Activated T-helper 17 cell treated with anti-CD3 and anti-CD28 coated beads, Interleukin-2, amount 50 U/mL, for 72 hours (primary cell): Measurements from ENCODE around the gene AURKAIP1. TPM values are rescaled to one million over a fixed set of nuclear protein-coding genes. Genes with fewer than 3 reads are reported as not detected.
A peak's percentile ranks its signal among the peaks of the same experiment; 100 is the strongest.
"Not testable (repeated sequence)": the region's sequence is repeated elsewhere in the genome, so short reads cannot be mapped to it uniquely, and the experiment has no call there.

Source experiments
- ATAC-seq: fragments of 150-1000 bp; cut with Tn5 transposase; replicated peaks from 2 replicates; pipeline ENCODE4 v1.10.0; 2021; ENCODE audit warnings: mild to moderate bottlenecking, moderate library complexity
- H3K27ac Mint-ChIP-seq: one replicate; pipeline ENCODE4 v1.8.0; 2022; ENCODE audit warnings: mixed read lengths
- H3K27me3 Mint-ChIP-seq: one replicate; pipeline ENCODE4 v1.8.0; 2022; ENCODE audit warnings: mixed read lengths
- H3K36me3 Mint-ChIP-seq: one replicate; pipeline ENCODE4 v1.8.0; 2022; ENCODE audit warnings: low read depth, mild to moderate bottlenecking, mixed read lengths
- H3K4me1 Mint-ChIP-seq: one replicate; pipeline ENCODE4 v1.8.0; 2022; ENCODE audit warnings: mixed read lengths
- H3K4me3 Mint-ChIP-seq: one replicate; pipeline ENCODE4 v1.8.0; 2022; ENCODE audit warnings: mild to moderate bottlenecking, mixed read lengths
- H3K9me3 Mint-ChIP-seq: one replicate; pipeline ENCODE4 v1.8.0; 2022; ENCODE audit warnings: mixed read lengths
- total RNA-seq, 2 donors: library from RNA; stranded (reverse); gene quantifications; one replicate each; pipeline ENCODE4 v1.2.3, GENCODE V29; 2022

The AURKAIP1 gene
- total RNA-seq = 100 to 1,000 TPM in 1 of 2 donors, 10 to 100 TPM in 1; 93.3 to 163 TPM

DNA sequence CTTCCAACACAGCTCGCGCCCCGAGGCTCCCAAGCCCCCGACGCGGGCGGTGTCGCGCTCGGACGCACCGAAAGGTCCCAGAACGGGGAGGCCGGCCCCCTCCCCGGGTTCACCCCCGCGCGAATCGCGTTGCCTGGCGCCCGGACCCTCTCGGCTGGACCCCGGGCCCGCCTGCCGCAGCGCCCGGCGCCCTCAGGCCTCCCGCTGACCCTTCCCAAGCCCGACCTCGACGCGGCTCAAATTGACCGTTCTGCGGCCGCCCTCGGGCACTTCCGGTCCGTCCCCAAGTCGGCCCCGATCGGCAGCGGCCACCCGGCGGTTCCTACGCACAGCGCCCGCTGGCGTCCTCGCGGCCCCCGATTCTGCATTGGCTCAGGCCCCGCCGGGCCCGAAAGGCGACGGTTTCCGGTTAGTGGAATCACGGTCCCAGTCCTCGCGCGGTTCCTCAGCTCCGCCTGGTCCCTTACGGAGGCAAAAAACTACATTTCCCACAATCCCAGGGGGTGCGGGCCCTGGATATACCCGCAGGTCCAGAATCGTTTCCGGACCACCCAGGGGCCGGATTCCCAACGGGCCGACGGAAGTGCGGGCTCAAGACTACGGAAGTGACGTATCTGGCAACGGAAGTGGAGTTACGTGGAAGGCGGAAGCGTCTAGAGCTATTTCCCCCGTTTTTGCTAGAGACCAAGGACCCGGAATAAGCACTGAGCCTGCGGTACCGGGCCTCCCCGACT, at the start of gene AURKAIP1:
Gene AURKAIP1, minus strand, starts transcription at position 279 of the 734 bp plus-strand sequence. CDS start 451 bp downstream, outside the sequence.
- Mint-ChIP-seq H3K9me3 (no peaks in the 10 kb centered on the region), H3K4me3 (peak within 1 kb of the TSS; percentile 92), H3K36me3 (peaks cover 26% of the 10 kb centered on the region), H3K4me1 (no peaks in the 10 kb centered on the region), H3K27ac (peak within 1 kb of the TSS; percentile 97), H3K27me3 (no peaks in the 10 kb centered on the region)
- ATAC-seq = peak; percentile 87

DNA sequence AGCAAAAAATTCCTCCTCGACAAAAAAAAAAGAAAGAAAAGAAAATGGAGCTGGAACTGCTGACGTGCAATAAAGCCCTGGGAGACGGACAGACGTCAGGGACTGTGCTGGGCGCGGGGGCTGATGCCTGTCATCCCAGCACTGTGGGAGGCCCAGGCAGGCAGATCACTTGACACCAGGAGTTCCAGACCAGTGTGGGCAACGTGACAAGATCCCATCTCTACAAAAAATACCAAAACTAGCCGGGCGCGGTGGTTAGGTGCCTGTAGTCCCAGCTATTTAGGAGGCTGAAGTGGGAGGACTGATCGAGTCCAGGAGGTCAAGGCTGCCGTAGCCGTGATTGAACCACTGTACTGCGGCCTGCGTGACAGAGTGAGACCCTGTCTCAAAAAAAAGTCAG, 49.7 kb upstream of the AURKAIP1 start:
- Mint-ChIP-seq H3K27me3 (peaks cover 14% of the 10 kb centered on the region), H3K4me3 (no peak overlapping the region), H3K4me1 (no peaks in the 10 kb centered on the region), H3K27ac (no peak overlapping the region), H3K36me3 (no peaks in the 10 kb centered on the region), H3K9me3 (no peaks in the 10 kb centered on the region)
- ATAC-seq = no peak

DNA sequence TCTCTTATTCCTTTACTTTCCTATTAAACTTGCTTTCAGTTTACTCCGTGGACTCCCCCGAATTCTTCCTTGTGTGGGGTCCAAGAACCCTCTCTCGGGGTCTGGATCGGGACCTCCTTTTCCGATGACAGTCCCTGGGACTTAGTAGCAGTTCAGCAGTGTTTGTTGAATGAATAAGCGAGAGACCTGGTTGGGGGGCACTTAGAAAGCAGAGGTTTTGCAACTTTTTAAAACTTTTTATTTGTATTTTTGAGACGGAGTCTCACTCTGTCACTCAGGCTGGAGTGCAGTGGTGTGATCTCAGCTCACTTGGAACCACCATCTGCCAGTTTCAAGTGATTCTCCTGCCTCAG, 48.2 kb upstream of the AURKAIP1 start:
- Mint-ChIP-seq H3K9me3 (no peaks in the 10 kb centered on the region), H3K36me3 (no peaks in the 10 kb centered on the region), H3K4me1 (no peaks in the 10 kb centered on the region), H3K4me3 (no peak overlapping the region), H3K27me3 (peaks cover 10% of the 10 kb centered on the region), H3K27ac (no peak overlapping the region)
- ATAC-seq = no peak

DNA sequence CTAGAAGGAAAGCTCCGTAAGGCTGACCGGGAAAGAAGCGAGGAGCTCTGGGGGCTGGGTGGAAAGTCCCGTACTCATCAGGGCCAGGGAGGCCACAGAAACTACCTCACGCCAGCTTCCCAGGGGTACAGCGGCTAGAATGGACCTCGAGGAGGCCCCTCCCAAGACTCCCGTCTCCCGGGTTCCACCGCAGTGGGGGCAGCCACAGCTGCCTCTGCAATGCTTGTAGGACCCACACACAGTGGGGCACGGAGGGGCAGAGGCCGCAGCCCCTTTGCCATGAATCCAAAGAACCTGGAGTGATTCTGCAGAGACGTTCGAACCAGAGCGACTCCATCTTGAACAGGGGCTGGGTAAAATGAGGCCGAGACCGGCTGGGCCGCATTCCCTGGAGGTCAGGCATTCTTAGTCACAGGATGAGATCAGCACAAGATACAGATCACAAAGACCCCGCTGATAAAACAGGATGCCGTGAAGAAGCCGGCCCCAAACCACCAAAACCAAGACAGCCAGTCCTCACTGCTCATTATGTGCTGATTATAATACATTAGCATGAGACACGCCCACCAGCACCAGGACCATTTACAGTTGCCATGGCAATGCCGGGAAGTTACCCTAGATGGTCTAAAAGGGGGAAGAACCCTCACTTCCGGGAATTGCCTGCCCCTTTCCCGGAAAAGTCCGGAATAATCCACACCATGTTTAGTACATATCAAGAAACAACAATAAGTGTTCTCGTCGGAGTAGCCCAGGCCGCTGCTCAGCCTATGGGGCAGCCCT, 47.6 kb upstream of the AURKAIP1 start:
- Mint-ChIP-seq H3K4me3 (no peak overlapping the region), H3K4me1 (peaks cover 4% of the 10 kb centered on the region), H3K27ac (no peak overlapping the region), H3K9me3 (no peaks in the 10 kb centered on the region), H3K36me3 (no peaks in the 10 kb centered on the region), H3K27me3 (peaks cover 10% of the 10 kb centered on the region)
- peak; percentile 38 for ATAC-seq

DNA sequence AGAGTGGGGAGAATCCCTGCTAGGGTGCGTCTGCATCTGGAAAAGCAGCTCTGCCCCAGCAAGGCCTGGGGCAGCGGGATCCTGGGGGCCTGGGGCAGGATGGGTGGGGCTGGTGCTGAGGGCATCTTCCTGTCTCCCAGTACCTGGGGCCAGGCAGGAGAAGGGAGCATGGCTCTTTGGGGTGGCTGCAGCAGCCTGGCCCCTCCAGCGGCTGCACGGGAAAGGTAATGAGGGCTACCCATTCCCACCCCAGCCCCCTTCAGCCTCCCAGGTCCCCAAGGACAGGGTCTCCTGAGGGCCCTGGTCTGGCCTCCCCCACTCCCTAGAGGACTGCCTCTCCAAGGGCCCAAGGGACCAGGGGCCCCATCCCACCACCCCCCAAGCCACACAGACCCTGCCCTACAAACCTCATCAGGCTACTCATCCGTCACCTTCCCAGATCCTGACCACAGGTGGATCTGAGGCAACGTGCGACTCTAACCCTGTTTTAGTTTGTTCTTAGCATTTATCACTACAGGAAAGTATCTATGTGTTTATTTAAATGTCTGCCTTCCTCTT, 47.0 kb upstream of the AURKAIP1 start:
- peaks cover 7% of the 10 kb centered on the region for H3K4me1 Mint-ChIP-seq
- H3K27me3 Mint-ChIP-seq = peaks cover 10% of the 10 kb centered on the region
- H3K4me3 Mint-ChIP-seq = no peak overlapping the region
- ATAC-seq = no peak
- no peaks in the 10 kb centered on the region for H3K9me3 Mint-ChIP-seq
- no peak overlapping the region for H3K27ac Mint-ChIP-seq
- no peaks in the 10 kb centered on the region for H3K36me3 Mint-ChIP-seq

DNA sequence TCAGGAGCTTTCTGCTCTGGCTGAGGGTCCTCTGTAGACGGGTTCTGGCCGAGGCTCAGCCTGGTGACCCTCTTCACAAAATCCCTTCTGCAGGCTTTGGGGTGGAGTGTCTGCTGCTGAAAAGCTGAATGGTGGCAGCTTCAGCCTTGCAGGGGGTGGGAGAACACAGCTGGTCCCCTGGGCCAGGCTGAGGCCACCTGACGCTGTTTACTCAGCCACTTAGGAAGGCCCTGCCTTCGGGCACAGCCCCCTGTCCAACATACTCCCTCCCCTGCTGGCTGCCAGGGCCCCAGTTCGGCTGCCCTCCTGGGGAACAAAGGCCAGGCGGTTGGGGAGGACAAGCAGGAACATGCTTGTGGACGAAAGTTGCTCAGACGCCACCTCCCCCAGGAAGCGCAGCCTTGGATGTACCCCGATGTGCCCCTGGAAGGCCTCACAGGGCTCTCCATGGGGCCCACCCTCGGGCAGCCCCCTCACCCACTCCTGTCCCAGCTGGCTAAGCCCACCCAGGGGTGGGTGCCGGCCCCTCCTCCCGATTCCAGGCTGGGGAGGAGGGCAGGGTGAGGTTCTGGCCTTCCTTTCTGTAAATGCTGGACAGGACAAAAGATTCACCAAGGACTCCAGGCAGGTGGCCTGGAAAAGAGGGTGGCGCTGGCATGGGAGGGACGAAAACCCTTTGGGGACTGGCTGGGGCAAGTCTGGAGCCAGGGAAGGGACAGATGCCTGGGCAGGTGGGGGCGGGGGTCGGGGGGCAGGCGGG, 46.3 kb upstream of the AURKAIP1 start, which contains the start of gene ANKRD65:
Gene ANKRD65, minus strand, starts transcription at position 130 of the 760 bp plus-strand sequence. CDS start 271 bp downstream, outside the sequence.
- no peak within 1 kb of the TSS for H3K27ac Mint-ChIP-seq
- H3K4me3 Mint-ChIP-seq = no peak within 1 kb of the TSS

DNA sequence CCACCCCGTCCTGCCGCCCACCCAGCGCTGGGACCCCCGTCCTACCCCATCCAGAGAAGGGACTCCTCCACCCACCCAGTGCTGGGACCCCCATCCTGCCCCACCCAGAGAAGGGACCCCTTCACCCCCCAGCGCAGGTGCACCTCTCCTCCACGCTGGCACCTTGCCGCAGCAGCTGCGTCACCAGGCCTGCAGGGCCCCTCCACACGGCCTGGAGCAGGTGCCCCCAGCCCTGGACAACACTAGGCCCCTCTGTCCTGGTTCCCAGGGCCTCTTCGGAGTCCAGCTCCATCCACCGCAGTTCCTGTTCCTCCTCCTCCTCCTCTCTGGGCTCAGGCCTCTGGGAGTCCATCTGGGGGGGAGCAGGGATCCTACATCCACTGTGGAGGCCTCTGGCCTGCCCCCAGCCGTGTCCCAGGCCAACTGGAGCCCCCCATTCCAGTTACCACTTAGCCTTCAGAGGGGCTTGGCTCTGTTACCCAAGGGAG, 45.7 kb upstream of the AURKAIP1 start:
- Mint-ChIP-seq H3K9me3 (no peaks in the 10 kb centered on the region), H3K4me1 (peaks cover 7% of the 10 kb centered on the region), H3K27ac (no peak overlapping the region), H3K4me3 (no peak overlapping the region), H3K27me3 (peaks cover 7% of the 10 kb centered on the region), H3K36me3 (no peaks in the 10 kb centered on the region)
- ATAC-seq = no peak

More for the DNA sequence above, 46.3 kb upstream of the AURKAIP1 start, which contains the start of gene ANKRD65:
- H3K4me1 Mint-ChIP-seq = peaks cover 7% of the 10 kb centered on the region
- peaks cover 8% of the 10 kb centered on the region for H3K27me3 Mint-ChIP-seq
- H3K9me3 Mint-ChIP-seq = no peaks in the 10 kb centered on the region
- no peak for ATAC-seq
- H3K36me3 Mint-ChIP-seq = no peaks in the 10 kb centered on the region

DNA sequence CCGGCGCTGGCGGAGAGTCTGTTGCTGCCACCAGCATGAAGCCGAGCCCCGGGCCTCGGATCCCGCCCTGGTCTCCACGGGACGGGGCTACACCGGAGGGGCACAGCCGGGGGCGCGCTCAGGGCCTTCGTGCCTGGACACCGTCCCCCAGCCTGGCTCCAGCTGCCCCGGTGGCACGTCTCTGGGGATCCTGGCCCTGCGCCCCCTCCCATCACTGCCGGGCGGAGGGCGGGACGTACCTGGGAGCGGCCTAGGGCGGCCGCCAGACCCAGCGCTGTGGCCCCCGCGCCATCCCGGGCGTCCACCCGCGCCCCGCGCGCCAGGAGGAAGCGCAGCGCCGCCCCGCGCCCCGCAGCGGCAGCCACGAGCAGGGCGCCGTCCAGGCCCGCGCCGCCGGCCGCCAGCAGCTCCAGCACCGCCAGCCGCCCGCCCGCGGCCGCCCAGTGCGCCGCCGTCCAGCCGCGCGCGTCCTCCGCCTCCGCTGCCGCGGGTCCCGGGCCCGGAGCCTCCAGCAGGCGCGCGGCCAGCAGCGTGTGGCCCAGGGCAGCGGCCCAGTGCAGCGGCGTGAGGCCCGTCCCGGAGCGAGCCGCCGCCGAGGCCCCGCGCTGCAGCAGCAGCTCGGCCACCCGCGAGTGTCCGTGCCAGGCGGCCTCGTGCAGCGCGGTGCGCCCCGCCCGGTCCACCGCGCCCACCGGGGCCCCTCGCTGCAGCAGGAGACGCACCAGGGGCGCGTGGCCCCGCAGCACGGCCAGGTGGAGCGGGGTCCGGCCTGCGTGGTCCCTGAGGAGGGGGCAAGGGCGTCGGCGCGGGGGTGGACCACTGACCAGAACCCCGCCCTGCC, 45.0 kb upstream of the AURKAIP1 start:
- H3K27ac Mint-ChIP-seq = no peak overlapping the region
- ATAC-seq = peak; percentile 28

DNA sequence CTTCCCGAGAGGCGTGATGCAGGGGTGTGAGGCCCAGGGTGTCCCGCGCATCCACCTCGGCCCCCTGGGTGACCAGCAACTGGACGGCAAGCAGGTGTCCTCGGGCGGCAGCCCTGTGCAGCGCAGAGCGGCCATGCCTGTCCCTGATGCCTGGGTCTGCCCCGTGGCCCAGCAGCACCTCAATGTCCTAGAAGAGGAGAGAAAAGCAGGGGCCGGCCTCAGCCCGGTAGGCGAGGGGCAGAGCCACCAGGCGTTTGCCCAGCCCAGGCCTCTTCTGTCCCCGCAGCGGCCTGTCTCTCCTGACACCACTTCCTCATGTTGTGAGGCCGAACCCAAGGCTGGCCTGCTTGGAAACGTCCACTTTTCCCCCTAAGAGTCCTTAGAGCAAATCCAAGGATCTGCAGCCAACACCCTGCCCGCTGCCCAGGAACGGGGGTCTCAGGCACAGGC, 44.4 kb upstream of the AURKAIP1 start:
- Mint-ChIP-seq H3K27me3 (peaks cover 7% of the 10 kb centered on the region), H3K36me3 (no peaks in the 10 kb centered on the region), H3K4me3 (no peak overlapping the region), H3K27ac (no peak overlapping the region), H3K9me3 (no peaks in the 10 kb centered on the region), H3K4me1 (peaks cover 7% of the 10 kb centered on the region)
- no peak for ATAC-seq

More for the DNA sequence above, 45.0 kb upstream of the AURKAIP1 start:
- H3K9me3 Mint-ChIP-seq = no peaks in the 10 kb centered on the region
- peaks cover 7% of the 10 kb centered on the region for H3K4me1 Mint-ChIP-seq
- peaks cover 7% of the 10 kb centered on the region for H3K27me3 Mint-ChIP-seq
- no peak overlapping the region for H3K4me3 Mint-ChIP-seq
- no peaks in the 10 kb centered on the region for H3K36me3 Mint-ChIP-seq

DNA sequence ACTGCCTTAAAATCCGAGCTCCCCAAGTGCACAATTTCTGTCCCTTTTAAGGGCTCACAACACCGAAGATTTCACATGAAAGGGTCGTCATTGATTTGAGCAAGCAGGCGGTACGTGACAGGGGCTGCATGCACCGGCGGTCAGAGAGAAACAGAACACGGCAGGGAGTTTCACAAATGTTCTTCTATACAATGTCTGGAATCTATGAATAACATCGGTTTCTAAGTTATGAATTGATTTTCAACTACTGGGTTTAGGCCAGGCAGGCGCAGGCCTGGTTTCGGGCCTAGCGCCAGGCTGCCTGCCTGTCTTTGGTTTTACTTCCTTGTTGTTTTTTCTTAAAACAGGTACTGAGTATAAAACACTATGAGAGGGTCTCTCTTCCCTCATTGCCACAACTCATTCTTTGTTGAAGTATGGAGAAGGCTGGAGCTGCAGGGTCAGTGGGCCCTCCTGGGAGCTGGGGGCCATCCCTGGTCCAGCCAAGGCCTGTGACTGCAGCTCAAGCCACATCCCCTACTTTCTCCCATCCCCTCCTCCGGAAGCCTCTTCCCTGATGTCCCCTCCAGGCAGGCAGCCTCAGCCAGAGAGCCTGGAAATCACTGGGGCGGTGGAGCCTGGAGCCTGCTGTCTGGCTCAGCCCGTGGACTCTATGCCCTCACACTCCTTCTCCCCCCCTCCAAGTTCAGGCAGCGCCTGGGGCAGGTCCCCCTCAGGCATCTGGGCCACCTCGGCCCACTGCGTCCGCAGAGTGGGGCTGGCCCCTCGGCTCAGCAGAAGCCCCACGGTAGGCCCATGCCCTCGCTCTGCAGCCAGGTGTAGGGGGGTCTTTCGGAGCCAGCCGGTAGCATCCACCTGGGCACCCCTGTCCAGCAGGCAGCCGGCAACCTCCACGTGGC, 43.7 kb upstream of the AURKAIP1 start:
- Mint-ChIP-seq H3K4me3 (no peak overlapping the region), H3K27ac (peak overlapping the region; percentile 22)
- ATAC-seq = no peak

DNA sequence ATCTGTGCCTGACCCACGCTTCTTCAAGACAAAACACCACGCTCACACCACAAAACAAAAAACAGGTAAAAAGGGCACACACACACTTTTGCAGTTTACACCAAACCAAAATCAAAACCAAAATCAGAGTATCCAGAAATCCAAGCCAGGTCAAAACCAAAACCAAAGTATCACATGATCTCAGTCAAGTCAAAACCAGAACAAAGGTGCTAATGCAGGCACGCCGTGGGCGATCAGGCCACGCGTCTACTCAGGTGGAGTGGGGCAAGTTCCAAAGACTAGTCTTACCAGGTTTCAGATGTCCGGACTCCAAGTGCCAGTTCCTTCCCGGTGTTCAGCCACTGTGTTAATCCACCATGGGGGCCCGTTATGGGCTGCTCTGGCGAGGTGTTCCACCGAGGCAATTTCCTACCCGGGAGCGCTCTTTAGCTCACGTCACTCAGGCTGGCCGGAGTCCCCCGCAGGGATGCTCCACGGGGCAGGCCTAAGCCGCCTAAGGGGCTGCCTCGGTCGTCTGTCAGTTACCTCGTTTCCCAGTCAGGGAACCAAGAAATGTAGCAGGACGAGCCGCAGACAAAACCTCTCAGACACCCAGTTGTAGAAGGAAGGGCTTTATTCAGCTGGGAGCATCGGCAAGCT, 42.9 kb upstream of the AURKAIP1 start:
- ATAC-seq = peak; percentile 47
- H3K36me3 Mint-ChIP-seq, H3K4me1 Mint-ChIP-seq, H3K27me3 Mint-ChIP-seq, H3K9me3 Mint-ChIP-seq: not testable (repeated sequence)
- Mint-ChIP-seq H3K4me3 (peak overlapping the region; percentile 24), H3K27ac (peak overlapping the region; percentile 23)

More for the DNA sequence above, 43.7 kb upstream of the AURKAIP1 start:
- Mint-ChIP-seq H3K4me1 (peaks cover 7% of the 10 kb centered on the region), H3K9me3 (no peaks in the 10 kb centered on the region), H3K36me3 (no peaks in the 10 kb centered on the region), H3K27me3 (peaks cover 7% of the 10 kb centered on the region)

DNA sequence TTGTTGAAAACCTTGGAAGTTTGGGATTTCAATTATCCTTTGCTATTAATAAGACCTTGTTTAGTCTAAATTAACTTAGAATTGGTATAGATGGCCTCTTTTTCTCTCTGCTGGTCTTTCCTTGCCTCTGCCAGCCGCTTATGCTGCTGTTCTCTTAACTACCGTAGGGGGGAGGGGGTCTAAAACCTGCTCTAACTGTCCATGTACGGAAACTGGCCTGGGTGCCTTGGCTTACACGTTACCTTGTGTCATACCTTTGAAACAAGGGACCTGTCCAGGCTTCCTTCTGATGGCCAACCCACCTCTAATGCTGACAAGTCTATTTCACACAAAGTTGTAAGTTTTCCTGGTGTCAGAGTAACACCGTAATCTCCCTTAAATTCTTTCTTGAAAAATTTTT, 42.4 kb upstream of the AURKAIP1 start:
- not testable (repeated sequence) for H3K4me1 Mint-ChIP-seq, H3K36me3 Mint-ChIP-seq, H3K9me3 Mint-ChIP-seq, ATAC-seq, H3K27me3 Mint-ChIP-seq
- H3K4me3 Mint-ChIP-seq = peak overlapping the region; percentile 24
- peak overlapping the region; percentile 23 for H3K27ac Mint-ChIP-seq
